HL-60/S4 (cell line): Measurements from ENCODE around the gene VWA2.
"Not testable (repeated sequence)": the region's sequence is repeated elsewhere in the genome, so short reads cannot be mapped to it uniquely, and the experiment has no call there.

Experiments used
- in situ Hi-C: fragments of 300-500 bp; cut with MboI; formaldehyde crosslinking; loops from 2 replicates; pipeline ENCODE4 v1.14.3; 2022; ENCODE audit warnings: low sequenced_read_pairs

Gene VWA2

GRCh38 chr10:114313866-114314265, 74.8 kb downstream of the VWA2 start:
- in situ Hi-C loops = no loop called here

- in situ Hi-C loops = no loop called here
Measured at GRCh38 chr10:114315566-114316420, 76.7 kb downstream of the VWA2 start.

- in situ Hi-C loops = no loop called here
Measured at GRCh38 chr10:114316744-114317143, 77.7 kb downstream of the VWA2 start.

GRCh38 chr10:114319406-114320248, 80.6 kb downstream of the VWA2 start:
- in situ Hi-C loops = no loop called here

GRCh38 chr10:114320249-114321116, 81.4 kb downstream of the VWA2 start:
- in situ Hi-C loops = no loop called here

GRCh38 chr10:114322344-114322743, 83.3 kb downstream of the VWA2 start:
- in situ Hi-C loops = no loop called here

- in situ Hi-C loops = no loop called here
Measured at GRCh38 chr10:114323023-114323422, 84.0 kb downstream of the VWA2 start.

- in situ Hi-C loops = no loop called here
Measured at GRCh38 chr10:114326795-114327194, 87.7 kb downstream of the VWA2 start.

- in situ Hi-C loops = no loop called here
Measured at GRCh38 chr10:114327537-114328440, 88.7 kb downstream of the VWA2 start.

- in situ Hi-C loops = no loop called here
Measured at GRCh38 chr10:114328441-114328812, 89.4 kb downstream of the VWA2 start.

- in situ Hi-C loops = no loop called here
Measured at GRCh38 chr10:114328874-114329273, 89.8 kb downstream of the VWA2 start.

- in situ Hi-C loops = no loop called here
Measured at GRCh38 chr10:114329634-114330365, 90.7 kb downstream of the VWA2 start.

GRCh38 chr10:114332301-114333192, 93.5 kb downstream of the VWA2 start:
- in situ Hi-C loops = no loop called here

- in situ Hi-C loops = not testable (repeated sequence)
Measured at GRCh38 chr10:114333441-114333840, 94.4 kb downstream of the VWA2 start.

GRCh38 chr10:114334301-114334700, 95.2 kb downstream of the VWA2 start:
- in situ Hi-C loops = no loop called here

- in situ Hi-C loops = no loop called here
Measured at GRCh38 chr10:114335614-114336013, 96.6 kb downstream of the VWA2 start.

- in situ Hi-C loops = no loop called here
Measured at GRCh38 chr10:114336823-114337509, 97.9 kb downstream of the VWA2 start.
